Liver (tissue), 9 donors: ENCODE data around the gene MDN1. TPM values are rescaled to one million over a fixed set of nuclear protein-coding genes. Genes with fewer than 3 reads are reported as not detected.

Experiments
- DNase-seq: peaks from one replicate; pipeline ENCODE4 v3.0.0-alpha.2; 2017; ENCODE audit warnings: low spot score
- H3K27ac ChIP-seq, 2 donors: one replicate each; pipeline ENCODE4 v1.7.0; 2013; ENCODE audit warnings: inconsistent platforms in 2 of 2, low read length in 2 of 2, control low read depth in 1 of 2, low read depth in 1 of 2, mild to moderate bottlenecking in 1 of 2
- H3K27me3 ChIP-seq, 4 donors: one replicate each; pipeline versions ENCODE4 v1.6.1 to v1.7.0; 2013; ENCODE audit warnings: low read length in 3 of 4, inconsistent platforms in 1 of 4, mild to moderate bottlenecking in 1 of 4, moderate library complexity in 1 of 4; ENCODE audit not compliant: control insufficient read depth in 4 of 4, insufficient read depth in 4 of 4
- H3K36me3 ChIP-seq, 4 donors: one replicate each; pipeline versions ENCODE4 v1.6.1 to v1.7.0; 2013; ENCODE audit warnings: low read length in 3 of 4, mild to moderate bottlenecking in 3 of 4, low read depth in 1 of 4, moderate library complexity in 1 of 4; ENCODE audit not compliant: control insufficient read depth in 4 of 4, insufficient read depth in 3 of 4
- H3K4me1 ChIP-seq, 4 donors: one replicate each; pipeline versions ENCODE4 v1.6.1 to v1.7.0; 2013; ENCODE audit warnings: low read length in 3 of 4, mild to moderate bottlenecking in 3 of 4, moderate library complexity in 1 of 4; ENCODE audit not compliant: control insufficient read depth in 4 of 4, insufficient read depth in 4 of 4
- H3K4me3 ChIP-seq, 3 donors: one replicate each; pipeline versions ENCODE4 v1.6.1 to v1.7.0; 2013; ENCODE audit warnings: low read length in 3 of 3, control low read depth in 1 of 3, low read depth in 1 of 3, mild to moderate bottlenecking in 1 of 3
- H3K9ac ChIP-seq, 2 donors: one replicate each; pipeline ENCODE4 v1.7.0; 2013; ENCODE audit warnings: low read length in 2 of 2, mild to moderate bottlenecking in 2 of 2, moderate library complexity in 2 of 2, control low read depth in 1 of 2, low read depth in 1 of 2
- H3K9me3 ChIP-seq, 4 donors: one replicate each; pipeline versions ENCODE4 v1.6.1 to v1.7.0; 2013; ENCODE audit warnings: low read length in 3 of 4; ENCODE audit not compliant: control insufficient read depth in 4 of 4
- EGR1 ChIP-seq, 2 donors: IDR thresholded peaks; 2 replicates each; pipeline ENCODE4 v1.6.1; 2016 to 2018; ENCODE audit warnings: antibody characterized with exemption in 2 of 2, low read depth in 2 of 2
- FOXA1 ChIP-seq: IDR thresholded peaks from 2 replicates; pipeline ENCODE4 v1.6.1; 2016; ENCODE audit warnings: antibody characterized with exemption
- FOXA2 ChIP-seq: IDR thresholded peaks from 2 replicates; pipeline ENCODE4 v1.6.1; 2016; ENCODE audit warnings: antibody characterized with exemption
- HNF4G ChIP-seq: IDR thresholded peaks from 2 replicates; pipeline ENCODE4 v1.6.1; 2016; ENCODE audit warnings: antibody characterized with exemption
- JUND ChIP-seq, 2 donors: IDR thresholded peaks; 2 replicates each; pipeline ENCODE4 v1.6.1; 2016; ENCODE audit warnings: antibody characterized with exemption in 2 of 2
- RAD21 ChIP-seq, 2 donors: IDR thresholded peaks; 2 replicates each; pipeline ENCODE4 v1.6.1; 2016; ENCODE audit warnings: antibody characterized with exemption in 2 of 2, mild to moderate bottlenecking in 2 of 2
- REST ChIP-seq: IDR thresholded peaks from 2 replicates; pipeline ENCODE4 v1.6.1; 2016; ENCODE audit warnings: antibody characterized with exemption, mild to moderate bottlenecking
- RXRA ChIP-seq, 2 donors: IDR thresholded peaks; 2 replicates each; pipeline ENCODE4 v1.6.1; 2017 to 2018; ENCODE audit warnings: antibody characterized with exemption in 2 of 2, mild to moderate bottlenecking in 1 of 2
- SP1 ChIP-seq: IDR thresholded peaks from 2 replicates; pipeline ENCODE4 v1.6.1; 2018; ENCODE audit warnings: antibody characterized with exemption, mild to moderate bottlenecking
- TAF1 ChIP-seq: conservative IDR thresholded peaks from 2 replicates; pipeline ENCODE4 v1.6.1; 2016; ENCODE audit warnings: antibody characterized with exemption, mild to moderate bottlenecking
- YY1 ChIP-seq: IDR thresholded peaks from 2 replicates; pipeline ENCODE4 v1.6.1; 2016; ENCODE audit warnings: antibody characterized with exemption, mild to moderate bottlenecking
- ZBTB33 ChIP-seq: IDR thresholded peaks from 2 replicates; pipeline ENCODE4 v1.6.1; 2016; ENCODE audit warnings: antibody characterized with exemption
- WGBS: extraction: QIAGEN DNeasy Blood & Tissue Kit; methylation state at CpG from one replicate; pipeline ENCODE4 v1.1.7; 2013; 5-methylcytosine and 5-hydroxymethylcytosine counted together
- polyA plus RNA-seq, 2 donors: library from polyadenylated mRNA; stranded (reverse) in 1 of 2; unstranded in 1 of 2; fragments of 200-250 nt in 1 of 2; fragments of >200 nt in 1 of 2; fragmentation: Nextera tagmentation in 1 of 2; extraction: Ambion mirVana in 1 of 2; gene quantifications; one replicate each; pipeline versions ENCODE4 v1.2.1 to v1.2.3, GENCODE V29; 2013 to 2015
- total RNA-seq, 2 donors: library from RNA; depleted of rRNA; stranded (reverse); fragments of >200 nt; gene quantifications; one replicate each; pipeline ENCODE4 v1.2.3, GENCODE V29; 2014
- TF ChIP-seq, protein P1 (sequence below): IDR thresholded peaks from 2 replicates; pipeline ENCODE4 v1.6.1; 2016; ENCODE audit warnings: antibody characterized with exemption
- TF ChIP-seq, protein P2 (sequence below): IDR thresholded peaks from 2 replicates; pipeline ENCODE4 v1.6.1; 2016; ENCODE audit warnings: antibody characterized with exemption
- donor health status: healthy.
- donor health status: healthy.
- donor health status: healthy.
- donor health status: healthy.
- donor health status: healthy.

Gene MDN1
- total and polyA plus RNA-seq, 4 donors = 5.4 to 48.9 (median 22.8) TPM

- no peaks in the 10 kb centered on the region for H3K27me3 ChIP-seq
- H3K27ac ChIP-seq = no peak overlapping the region
- no peak for DNase-seq
- peaks cover 7 to 82% (median 77%) of the 10 kb centered on the region in 4 donors for H3K36me3 ChIP-seq
- H3K9me3 ChIP-seq = no peaks in the 10 kb centered on the region
- H3K9ac ChIP-seq = no peak overlapping the region
- H3K4me1 ChIP-seq = no peaks in the 10 kb centered on the region
- WGBS = 91% methylated on average over 13 of the region's 13 CpGs
- H3K4me3 ChIP-seq = no peak overlapping the region
- TF ChIP-seq, protein P1, sequence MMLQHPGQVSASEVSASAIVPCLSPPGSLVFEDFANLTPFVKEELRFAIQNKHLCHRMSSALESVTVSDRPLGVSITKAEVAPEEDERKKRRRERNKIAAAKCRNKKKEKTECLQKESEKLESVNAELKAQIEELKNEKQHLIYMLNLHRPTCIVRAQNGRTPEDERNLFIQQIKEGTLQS = no peak
- TF ChIP-seq RXRA (IDR thresholded peaks at IDR 0.05) (no peak), FOXA1 (no peak), RAD21 (IDR thresholded peaks at IDR 0.05) (no peak), EGR1 (IDR thresholded peaks at IDR 0.05; ENCODE audit: low read depth in 2 of 2) (no peak), JUND (IDR thresholded peaks at IDR 0.05) (no peak), YY1 (no peak), REST (no peak), ZBTB33 (no peak), HNF4G (no peak), FOXA2 (no peak), TAF1 (no peak), SP1 (no peak)
Measured at GRCh38 chr6:89657445-89658158, 162.0 kb downstream of the MDN1 start.

- TF ChIP-seq, protein P2, sequence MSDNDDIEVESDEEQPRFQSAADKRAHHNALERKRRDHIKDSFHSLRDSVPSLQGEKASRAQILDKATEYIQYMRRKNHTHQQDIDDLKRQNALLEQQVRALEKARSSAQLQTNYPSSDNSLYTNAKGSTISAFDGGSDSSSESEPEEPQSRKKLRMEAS = no peak
- no peak for TF ChIP-seq RAD21 (IDR thresholded peaks at IDR 0.05)
- no peak for TF ChIP-seq TAF1
- TF ChIP-seq EGR1 (IDR thresholded peaks at IDR 0.05; ENCODE audit: low read depth in 2 of 2) = no peak
- peaks cover 8 to 81% (median 72%) of the 10 kb centered on the region in 4 donors for H3K36me3 ChIP-seq
- H3K9me3 ChIP-seq = no peaks in the 10 kb centered on the region
- no peaks in the 10 kb centered on the region for H3K4me1 ChIP-seq
- no peak overlapping the region for H3K27ac ChIP-seq
- WGBS = 96% methylated on average over 2 of the region's 2 CpGs
- no peak overlapping the region for H3K4me3 ChIP-seq
- no peak for DNase-seq
- no peak overlapping the region for H3K9ac ChIP-seq
- H3K27me3 ChIP-seq = no peaks in the 10 kb centered on the region
Measured at GRCh38 chr6:89655122-89655521, 164.5 kb downstream of the MDN1 start.
